GM18868 (cell line): ENCODE measurements around the gene ZNF429.
"Not testable (repeated sequence)": the region's sequence is repeated elsewhere in the genome, so short reads cannot be mapped to it uniquely, and the experiment has no call there.

Experiments
- ATAC-seq: cut with Tn5 transposase; IDR thresholded peaks from one replicate; pipeline ENCODE4 v1.9.1; 2021; ENCODE audit warnings: mild to moderate bottlenecking, moderate library complexity; ENCODE audit not compliant: unreplicated experiment

The ZNF429 gene

DNA sequence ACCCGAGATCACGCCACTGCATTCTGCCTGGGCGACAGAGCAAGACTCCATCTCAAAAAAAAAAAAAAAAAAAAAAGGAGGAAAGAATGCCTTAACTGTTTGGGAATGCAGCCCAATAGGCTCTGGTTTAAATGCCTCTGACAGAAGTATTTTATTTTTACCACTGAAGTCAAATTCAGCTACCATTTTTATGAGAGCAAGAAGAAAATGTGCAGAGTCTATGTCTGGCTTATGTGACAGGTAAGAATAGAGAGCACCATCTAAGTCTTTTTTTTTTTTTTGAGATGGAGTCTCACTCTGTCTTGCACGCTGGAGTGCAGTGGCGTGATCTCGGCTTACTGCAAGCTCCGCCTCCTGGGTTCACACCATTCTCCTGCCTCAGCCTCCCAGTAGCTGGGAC lies 7.2 kb downstream of the ZNF429 start:
- not testable (repeated sequence) for ATAC-seq

DNA sequence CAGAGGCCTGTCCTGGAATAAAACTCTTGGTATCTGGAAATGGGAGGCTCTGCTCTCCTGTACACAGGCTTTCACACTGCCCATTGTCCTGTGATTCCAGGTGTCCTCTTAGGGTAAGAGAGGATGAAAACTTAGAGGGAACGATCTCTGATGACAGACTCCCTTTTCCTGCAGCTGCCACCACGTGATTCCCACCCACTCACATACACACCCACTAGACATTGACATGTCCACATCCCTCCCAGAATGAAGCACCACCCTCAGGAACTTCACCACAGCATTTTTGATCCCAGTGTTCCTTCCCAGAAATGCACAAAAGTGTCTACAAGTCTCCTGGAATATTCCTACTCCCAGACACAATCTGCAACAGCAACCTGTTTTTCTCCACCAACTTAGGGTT lies 8.2 kb downstream of the ZNF429 start:
- no peak for ATAC-seq

DNA sequence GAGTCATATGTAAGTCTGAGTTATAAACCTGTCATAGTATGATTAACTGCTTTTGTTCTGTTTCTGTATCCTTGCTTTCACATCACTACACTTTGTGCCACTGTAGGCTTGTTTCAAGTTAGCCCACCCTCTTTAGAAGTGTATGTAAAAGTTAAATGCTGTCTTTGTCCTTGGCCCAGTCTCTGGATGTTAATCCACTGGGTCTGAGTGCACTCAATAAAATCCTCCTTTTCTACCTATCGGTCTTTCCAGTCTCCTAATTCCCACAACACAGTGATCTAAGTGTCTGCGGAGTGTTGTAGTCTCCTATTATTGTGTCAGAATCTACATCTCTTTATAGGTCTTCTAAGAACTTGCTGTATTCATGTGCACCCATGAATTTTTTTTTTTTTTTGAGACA lies 14.1 kb downstream of the ZNF429 start:
- no peak for ATAC-seq

DNA sequence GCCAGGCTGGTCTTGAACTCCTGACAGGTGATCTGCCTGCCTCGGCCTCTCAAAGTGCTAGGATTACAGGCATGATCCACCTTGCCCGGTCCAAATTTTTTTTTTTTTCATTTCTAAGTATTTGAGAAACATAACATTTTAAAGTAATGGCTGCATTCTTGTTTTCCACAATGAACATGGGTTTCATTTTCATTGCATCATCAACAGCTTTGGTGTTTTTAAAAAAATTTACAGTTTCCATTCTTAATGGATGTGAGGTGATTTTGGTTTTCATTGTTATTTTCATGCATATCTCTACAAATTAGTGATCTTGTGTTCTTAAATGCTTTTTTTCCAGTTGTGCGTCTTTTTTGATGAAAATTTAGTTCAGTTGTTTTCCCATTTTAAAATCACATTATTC lies 27.5 kb downstream of the ZNF429 start:
- no peak for ATAC-seq

DNA sequence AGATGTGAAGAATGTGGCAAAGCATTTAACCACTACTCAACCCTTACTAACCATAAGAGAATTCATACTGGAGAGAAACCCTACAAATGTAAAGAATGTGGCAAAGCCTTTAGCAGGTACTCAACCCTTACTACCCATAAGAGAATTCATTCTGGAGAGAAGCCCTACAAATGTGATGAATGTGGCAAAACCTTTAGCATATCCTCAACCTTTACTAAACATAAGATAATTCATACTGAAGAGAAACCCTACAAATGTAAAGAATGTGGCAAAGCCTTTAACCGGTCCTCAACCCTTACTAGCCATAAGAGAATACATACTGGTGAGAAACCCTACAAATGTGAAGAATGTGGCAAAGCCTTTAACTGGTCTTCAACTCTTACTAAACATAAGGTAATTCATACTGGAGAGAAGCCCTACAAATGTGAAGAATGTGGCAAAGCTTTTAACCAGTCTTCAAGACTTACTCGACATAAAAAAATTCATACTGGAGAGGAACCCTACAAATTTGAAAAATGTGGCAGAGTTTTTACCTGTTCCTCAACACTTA lies 31.4 kb downstream of the ZNF429 start:
- not testable (repeated sequence) for ATAC-seq

DNA sequence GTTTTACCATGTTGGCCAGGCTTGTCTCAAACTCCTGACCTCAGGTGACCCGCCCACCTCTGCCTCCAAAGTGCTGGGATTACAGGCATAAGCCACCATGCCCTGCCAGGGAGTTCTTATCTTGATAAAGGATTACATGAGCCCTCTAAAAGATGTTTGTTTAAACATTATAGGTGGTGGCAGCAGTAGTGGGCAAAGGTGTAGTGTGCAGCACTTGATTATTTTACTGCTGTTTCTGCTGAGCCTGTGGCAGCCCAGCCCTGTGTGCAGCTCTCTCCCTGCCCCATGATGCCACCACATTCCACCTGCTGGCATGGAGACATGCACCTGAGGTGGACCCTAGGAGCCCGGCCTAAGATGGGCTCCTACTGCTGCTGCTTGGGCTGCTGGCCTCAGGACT lies 54.0 kb downstream of the ZNF429 start:
- no peak for ATAC-seq

DNA sequence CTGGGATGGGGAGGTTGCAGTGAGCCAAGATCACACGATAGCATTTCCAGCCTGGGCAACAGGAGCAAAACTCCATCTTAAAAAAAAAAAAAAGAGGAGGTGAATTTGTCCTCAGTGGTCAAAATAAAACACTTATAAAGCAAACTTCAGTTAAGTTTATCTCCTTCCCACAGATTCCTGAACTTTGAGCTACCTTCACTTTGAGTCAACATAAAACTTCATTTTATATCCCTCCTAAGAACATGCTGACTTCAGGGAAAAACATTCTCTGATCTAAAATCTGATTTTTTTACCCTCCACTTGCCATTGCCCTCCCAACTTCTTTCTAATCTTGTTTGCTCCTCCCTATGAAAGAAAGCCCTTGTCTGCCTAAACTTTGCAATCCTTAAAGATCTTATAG lies 59.0 kb downstream of the ZNF429 start:
- ATAC-seq = no peak

DNA sequence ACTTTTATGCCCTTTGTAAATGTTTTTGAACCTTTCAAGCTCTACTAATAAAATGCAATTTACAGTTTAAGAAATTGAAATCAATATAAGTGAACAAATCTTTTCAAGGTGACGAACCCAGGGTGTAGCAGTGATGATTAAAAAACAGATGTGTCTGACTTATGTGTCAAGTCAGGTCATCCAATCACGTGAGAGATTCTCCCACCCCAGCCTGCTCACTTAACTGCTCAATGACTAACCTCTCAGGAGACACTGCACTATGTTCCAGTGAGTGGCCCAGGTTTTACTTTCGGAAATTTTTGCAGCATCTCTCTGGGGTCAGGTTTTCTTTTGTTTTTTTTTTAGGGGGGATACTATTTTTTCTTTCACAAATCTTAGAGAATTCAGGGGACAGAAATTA lies 60.7 kb downstream of the ZNF429 start:
- no peak for ATAC-seq

DNA sequence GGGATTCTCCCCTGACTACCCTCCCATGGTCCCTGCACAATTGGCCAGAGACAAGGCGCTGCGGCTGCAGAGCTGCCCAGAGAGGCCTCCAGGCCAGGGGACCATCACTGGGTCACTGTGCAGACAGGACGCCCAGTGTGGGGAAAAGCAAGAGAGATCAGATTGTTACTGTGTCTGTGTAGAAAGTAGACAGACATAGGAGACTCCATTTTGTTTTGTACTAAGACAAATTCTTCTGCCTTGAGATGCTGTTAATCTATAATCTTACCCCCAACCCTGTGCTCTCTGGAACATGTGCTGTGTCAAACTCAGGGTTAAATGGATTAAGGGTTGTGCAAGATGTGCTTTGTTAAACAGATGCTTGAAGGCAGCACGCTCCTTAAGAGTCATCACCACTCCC lies 62.4 kb downstream of the ZNF429 start:
- ATAC-seq = not testable (repeated sequence)

DNA sequence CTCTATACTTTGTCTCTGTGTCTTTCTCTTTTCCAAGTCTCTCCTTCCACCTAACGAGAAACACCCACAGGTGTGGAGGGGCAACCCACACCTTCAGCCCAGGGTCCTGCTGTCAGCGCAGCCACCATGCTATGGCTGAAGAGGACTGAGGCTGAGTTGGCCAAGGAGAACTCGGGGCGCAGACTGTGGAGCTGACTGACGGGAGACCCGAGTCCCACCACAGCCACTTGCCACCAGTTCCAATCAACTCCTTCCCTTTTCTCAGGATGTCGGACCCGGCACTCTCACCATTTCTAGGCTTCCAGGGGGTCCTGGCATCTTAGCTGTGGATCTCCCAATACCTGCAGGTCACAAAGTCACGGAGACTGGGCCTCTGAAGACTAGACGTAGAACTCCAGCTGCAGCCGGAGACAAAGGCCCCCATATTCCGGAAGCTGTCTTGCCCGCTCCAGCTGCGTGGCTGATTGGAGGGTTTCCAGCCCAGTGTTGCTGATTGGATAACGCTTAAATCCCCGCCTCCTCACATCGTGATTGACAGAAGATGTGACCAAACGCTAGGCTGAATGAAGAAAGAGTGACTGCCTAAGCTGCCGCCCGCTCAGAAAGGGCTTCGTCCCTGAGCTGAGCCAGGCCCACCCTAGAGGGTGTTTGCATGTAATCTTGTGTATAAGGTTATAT lies 63.6 kb downstream of the ZNF429 start:
- ATAC-seq = no peak

DNA sequence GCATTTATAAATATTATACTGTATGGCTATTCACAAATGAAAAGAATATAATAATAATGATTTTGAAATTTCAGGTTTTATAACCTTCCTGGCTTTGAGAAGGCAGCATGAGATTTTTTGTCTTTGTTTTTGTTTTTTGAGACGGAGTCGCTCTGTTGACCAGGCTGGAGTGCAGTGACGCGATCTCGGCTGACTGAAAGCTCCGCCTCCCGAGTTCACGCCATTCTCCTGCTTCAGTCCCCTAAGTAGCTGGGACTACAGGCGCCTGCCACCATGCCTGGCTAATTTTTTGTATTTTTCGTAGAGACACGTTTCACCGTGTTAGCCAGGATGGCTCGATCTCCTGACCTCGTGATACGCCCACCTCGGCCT lies 64.1 kb downstream of the ZNF429 start:
- ATAC-seq = no peak

DNA sequence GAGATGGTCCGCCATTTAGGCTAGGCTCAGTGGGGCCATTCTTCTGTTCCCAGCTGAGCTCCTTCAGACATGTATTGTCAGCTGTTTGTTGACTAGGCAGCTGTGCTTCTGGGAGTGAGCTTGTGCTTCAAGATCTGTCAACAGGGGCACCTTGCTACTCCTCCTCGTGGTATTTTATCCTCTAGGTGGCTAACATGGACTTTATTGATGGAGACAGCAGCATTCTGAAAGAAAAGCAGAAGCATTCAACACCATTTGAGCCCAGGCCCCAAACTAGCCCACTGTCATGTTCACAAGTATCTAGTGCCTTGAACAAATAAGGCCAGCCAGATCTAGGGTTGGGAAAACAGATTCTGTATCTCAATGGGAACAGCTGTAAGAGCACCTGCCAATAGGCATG lies 65.9 kb downstream of the ZNF429 start:
- no peak for ATAC-seq

DNA sequence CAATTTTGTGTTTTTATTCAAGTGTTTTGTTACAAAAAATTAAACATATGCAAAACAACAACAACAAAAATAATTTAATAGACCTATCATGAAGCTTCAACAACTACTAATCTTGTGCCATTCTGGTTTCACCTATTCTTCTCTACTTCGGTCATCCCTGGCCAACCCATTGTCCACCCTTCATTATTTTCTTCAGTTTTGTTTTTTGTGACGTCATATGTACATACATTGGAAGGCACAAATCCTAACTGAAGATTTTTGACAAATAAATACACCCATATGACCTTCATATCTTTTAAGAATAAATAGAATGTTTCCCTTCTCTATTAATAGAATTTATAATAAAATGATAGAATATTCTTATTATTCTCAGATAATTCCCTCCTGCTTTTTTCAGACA lies 69.2 kb downstream of the ZNF429 start:
- no peak for ATAC-seq

DNA sequence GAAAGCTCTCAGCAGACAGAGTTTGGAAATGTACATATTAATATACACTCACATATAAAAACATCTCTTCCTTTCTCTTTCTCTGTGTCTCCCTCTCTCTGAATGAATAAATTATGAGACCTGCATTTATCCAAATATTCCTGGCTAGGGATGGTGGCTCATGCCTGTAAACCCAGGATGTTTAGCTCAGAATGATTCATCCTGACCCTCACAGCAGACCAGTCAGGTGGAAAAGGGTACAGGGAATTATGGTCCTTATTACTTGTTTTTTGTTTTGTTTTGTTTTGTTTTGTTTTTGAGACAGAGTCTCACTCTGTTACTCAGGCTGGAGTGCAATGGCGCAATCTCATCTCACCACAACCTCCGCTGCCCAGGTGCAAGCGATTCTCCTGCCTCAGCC lies 71.1 kb downstream of the ZNF429 start:
- no peak for ATAC-seq

DNA sequence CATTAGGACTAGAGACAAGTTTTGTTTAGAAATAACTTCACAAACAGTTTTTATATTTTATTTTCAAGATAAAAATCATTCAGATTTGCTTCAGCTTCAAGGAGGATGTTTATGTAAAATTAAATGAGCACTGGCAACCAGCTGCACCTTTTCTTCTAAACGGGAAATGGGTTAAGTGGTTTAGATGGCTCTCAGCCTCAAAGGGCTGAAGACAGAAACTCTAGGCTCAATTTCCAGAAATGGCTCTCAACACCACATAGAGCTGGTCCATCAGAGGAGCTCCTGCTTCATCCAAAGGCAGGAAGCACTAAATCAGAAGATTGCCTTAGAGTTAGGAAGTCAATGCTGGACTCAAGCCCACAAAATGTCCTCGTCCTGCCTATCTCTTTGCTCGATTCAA lies 74.7 kb downstream of the ZNF429 start:
- no peak for ATAC-seq

DNA sequence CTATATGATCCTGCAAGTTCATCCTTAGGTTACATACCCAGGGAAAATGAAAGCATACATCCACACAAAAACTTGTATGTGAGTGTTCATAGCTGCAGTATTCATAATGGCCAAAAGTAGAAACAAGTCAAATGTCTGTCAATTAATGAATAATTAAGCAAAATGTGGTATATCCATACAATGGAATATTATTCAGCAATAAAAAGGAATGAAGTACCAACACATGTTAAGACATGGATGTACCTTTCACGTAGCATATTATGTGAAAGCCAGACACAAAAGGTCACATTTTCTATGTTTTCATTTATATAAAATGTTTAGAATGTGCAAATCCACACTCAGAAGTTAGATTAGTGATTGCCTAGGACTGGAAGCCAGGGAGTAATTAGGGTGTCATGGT lies 75.4 kb downstream of the ZNF429 start:
- ATAC-seq = no peak

DNA sequence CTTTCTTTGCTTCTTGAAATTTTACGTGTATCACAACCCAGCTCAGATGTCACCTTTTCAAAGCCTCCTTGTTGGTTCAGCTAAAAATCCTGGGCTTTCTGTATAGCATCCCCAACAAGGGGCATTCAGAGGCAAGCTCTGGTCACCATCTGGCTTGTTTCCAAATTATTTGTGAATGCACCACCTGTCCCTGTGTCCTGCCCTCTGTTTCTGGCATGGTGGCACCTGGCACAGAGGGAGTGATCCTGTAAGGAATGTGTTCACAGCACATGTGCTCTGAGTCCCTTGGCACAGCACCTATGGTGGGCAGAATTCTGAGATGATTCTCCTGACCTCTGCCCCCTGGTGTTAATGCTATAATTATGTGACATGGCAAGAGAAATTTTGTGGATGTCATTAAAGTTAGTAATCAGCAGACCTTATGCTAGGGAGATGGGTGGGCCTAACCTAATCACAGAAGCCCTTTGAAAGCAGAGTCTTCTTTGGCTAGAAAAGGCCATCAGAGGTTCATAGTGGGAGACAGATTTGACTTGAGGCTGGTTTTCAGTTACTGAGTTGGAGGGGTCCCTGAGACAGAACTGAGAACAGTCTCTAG lies 76.3 kb downstream of the ZNF429 start:
- no peak for ATAC-seq

DNA sequence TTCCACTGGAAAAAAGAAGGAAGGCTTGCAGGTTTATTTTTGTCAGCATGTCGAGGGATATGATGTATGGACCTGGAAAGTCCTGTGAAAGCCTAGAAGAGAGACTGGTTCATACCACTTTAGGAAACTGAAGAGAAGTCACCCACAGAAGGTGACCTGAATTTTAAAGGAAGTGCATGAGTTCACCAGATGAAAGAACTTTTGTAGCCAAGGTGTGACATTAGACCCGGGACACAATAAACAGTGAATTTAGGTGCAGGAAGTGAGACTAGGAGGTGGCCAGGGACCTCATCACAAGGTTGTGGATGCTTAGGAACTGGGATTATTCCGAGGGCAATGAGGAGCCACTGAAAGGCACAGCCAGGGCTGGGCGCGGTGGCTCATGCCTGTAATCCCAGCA lies 79.1 kb downstream of the ZNF429 start:
- ATAC-seq = no peak

DNA sequence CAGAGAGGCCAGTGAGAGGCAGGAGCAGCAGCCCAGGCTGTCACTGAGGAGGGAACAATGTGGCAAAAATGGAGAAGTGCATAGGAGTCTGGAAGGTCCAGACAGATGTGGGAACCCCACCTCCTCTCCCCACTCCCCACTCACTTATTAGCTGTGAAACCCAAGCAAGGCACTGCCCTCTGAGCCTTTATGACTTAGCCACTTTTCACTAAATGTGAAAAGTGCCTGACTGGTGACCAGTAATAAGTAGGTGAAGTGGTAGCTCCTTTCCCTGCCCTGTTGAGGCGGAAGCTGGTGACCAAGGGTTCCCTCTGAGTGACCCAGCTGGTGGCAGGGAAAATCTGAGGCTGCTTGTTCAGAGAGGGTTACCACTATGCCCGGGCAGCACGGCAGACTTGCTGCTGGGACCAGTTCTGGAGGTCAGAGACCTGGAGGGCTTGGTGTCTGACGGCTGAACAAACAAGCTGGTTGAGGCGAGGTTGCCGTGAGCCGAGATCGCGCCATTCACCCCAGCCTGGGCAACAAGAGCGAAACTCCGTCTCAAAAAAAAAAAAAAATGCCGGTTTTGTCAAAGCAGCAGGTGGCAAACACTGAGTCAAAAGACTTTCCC lies 80.0 kb downstream of the ZNF429 start:
- ATAC-seq = no peak

DNA sequence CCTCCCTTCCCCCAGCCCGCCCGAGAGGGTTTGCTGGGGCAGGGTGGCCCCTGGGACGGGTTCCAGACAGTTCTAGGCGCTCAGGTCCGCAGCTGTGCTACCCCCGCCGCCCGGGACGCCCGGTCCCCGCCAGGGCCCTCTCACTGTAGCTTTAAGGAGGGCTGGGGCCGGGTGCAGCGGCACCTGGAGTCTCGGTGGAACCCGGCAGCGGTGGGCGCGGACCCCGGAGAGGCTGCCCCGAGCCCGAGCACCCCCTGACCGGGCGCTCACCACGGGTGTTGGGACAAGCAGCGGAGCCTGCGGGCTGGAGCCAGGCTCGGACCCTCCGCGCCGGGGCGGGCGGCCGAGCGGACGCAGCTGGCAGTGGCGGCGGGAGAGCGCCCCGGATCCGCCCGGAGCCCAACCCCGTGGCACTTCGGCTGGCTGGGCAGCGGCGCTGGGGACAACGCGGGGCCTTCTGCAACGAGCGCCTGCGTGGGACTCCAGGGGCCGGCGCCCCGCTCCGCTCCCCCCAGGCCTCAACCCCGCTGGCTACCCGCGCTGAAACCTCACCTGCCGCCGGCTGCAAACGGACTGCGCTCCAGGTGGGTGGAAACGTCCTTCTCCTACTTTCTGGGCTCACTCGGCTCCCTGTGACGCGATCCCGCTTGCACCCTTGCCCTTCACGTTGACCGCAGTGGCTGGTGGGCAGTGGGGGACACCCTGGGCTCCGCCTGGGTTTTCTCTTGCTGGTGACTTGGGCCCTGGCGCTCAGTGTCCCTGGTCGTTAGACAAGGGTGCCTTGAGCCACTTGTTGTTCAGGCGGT lies 81.1 kb downstream of the ZNF429 start:
- no peak for ATAC-seq

DNA sequence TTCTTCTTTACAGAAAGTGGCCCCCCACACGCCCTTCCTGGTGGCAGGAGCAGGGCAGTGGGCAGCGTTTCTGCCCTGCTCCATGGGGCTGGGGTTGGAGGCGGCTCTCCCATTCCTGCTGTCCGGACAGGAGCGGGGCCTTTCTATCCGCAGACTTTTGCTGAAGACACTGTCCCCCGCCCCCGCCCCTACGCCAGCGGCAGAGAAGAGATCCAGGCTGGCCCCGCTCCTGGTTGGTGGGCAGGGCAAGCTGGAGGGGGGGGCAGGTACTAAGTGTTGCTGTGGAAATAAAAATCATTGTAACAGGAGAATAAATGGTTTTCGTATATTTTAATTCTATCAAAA lies 81.7 kb downstream of the ZNF429 start:
- no peak for ATAC-seq

DNA sequence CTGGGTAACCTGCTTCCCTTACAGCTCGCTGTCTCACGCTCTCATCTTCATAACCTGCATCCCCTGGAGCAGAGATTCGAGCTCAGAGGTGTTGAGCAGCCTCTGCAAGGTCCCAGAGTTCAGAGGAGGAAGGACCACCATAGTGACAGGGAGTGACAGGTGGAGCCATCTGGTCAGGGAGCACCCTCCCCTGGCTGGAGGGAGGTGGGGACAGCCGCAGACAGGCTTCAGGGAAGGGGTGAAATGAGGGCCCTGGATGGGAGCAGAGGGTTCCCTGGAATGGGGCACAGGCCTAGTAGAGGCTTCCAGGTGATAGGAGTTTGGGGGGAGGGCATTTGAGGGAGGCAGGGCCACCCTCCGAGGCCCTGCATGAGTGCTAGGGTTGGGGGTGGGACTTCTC lies 82.1 kb downstream of the ZNF429 start:
- ATAC-seq = no peak
